Mammary epithelial cell (primary cell): ENCODE results near the gene FNDC3B.

Experiments
- CTCF ChIP-seq, 2 donors: IDR thresholded peaks in 1 of 2; conservative IDR thresholded peaks in 1 of 2; 2 replicates each; pipeline ENCODE4 v1.5.1; 2011 to 2012; ENCODE audit warnings: inconsistent platforms in 2 of 2, low read length in 2 of 2, mild to moderate bottlenecking in 2 of 2, control low read depth in 1 of 2, low read depth in 1 of 2; ENCODE audit not compliant: insufficient read depth in 1 of 2; ENCODE audit errors: extremely low read depth in 1 of 2
- EZH2 ChIP-seq: IDR thresholded peaks from 2 replicates; pipeline ENCODE4 v1.6.1; 2012; ENCODE audit warnings: low read length, inconsistent platforms, borderline replicate concordance

- TF ChIP-seq CTCF (conservative IDR thresholded peaks at IDR 0.05 in 1 of 2, IDR thresholded peaks at IDR 0.05 in 1 of 2; ENCODE audit: extremely low read depth in 1 of 2, insufficient read depth in 1 of 2, low read depth in 1 of 2, low read length in 2 of 2) (no peak), EZH2 (no peak)
Observed at GRCh38 chr3:172106989-172107388, 67.6 kb downstream of the FNDC3B start.
